ENCODE results near the gene MVK.

The MVK gene

DNA sequence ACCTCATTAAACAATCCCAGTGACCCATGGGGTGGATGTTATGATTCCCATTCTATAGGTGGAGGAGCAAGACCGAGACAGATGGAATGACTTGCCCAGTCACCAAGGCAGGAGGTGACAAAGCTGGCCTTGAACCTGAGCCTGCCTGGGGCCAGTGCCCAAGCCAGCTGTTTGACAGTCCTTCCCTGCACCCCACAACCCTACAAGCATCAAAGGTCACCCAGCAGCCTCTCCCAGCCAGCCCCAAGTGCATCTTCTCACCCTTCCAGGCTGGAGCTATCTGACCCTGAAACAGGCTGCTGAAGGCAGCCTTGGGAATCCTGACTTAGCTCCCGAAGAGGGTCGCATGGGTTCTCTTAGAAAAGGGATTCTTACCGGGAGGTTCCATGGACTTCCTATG, 20.6 kb upstream of the MVK start:
- no peak overlapping the region for H3K4me3 ChIP-seq (replicated peaks in 1 of 2; ENCODE audit: low read depth in 2 of 2, low read length in 2 of 2)
- DNase-seq (ENCODE audit: low read depth in 2 of 2) = no peak
- TF ChIP-seq, protein P1, sequence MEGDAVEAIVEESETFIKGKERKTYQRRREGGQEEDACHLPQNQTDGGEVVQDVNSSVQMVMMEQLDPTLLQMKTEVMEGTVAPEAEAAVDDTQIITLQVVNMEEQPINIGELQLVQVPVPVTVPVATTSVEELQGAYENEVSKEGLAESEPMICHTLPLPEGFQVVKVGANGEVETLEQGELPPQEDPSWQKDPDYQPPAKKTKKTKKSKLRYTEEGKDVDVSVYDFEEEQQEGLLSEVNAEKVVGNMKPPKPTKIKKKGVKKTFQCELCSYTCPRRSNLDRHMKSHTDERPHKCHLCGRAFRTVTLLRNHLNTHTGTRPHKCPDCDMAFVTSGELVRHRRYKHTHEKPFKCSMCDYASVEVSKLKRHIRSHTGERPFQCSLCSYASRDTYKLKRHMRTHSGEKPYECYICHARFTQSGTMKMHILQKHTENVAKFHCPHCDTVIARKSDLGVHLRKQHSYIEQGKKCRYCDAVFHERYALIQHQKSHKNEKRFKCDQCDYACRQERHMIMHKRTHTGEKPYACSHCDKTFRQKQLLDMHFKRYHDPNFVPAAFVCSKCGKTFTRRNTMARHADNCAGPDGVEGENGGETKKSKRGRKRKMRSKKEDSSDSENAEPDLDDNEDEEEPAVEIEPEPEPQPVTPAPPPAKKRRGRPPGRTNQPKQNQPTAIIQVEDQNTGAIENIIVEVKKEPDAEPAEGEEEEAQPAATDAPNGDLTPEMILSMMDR (IDR thresholded peaks at IDR 0.05; ENCODE audit: low read depth, low read length) = no peak

DNA sequence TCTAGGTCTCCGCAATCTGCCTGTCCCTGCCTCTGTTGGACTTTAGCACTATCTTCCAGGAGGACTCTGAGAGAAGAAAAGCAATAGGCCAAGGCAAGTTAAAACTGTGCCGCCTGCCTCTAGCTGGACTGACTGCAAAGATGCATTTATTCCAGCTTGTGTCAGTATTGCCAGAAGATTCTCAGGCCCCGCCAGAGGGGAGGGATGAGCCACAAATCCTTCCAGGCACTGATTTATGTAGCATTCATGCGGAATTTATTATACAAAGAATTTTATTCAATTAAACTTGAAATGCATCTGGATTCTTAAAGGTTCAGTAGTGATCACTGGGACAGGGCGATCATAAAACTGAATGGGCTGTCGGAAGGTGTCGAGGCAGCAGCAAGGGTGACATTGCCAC, 20.1 kb upstream of the MVK start:
- TF ChIP-seq, protein P1 (IDR thresholded peaks at IDR 0.05; ENCODE audit: low read depth, low read length) = no peak
- no peak overlapping the region for H3K4me3 ChIP-seq (replicated peaks in 1 of 2; ENCODE audit: low read depth in 2 of 2, low read length in 2 of 2)
- DNase-seq (ENCODE audit: low read depth in 2 of 2) = no peak

DNA sequence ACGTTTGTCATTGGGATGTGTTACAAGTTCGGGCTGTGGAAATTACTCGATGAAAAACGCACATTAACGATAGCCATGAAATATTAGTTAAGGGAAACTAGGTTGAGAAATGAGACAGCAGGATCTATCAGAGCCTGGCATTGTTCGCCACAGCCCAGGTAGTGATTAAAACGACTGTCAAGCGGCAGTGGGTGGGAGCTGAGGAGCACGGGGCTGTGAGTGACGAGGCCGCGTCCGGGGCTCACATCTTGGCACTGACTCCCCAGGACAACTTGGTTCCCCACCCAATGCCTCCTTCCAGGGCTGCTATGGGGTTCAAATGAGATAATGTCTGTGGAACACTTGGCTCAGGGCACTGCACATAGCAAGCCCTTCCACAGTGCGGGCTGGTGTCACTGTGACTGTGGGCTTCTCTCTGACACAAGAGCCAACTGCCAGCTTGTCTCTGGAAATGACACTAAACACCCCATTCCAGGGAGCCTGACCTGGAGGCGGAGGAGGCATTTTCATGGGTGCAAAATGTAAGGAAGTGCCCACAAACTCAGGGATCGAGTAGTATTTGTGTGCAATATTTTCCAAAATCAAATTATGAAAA, 19.6 kb upstream of the MVK start:
- TF ChIP-seq, protein P1 (IDR thresholded peaks at IDR 0.05; ENCODE audit: low read depth, low read length) = no peak
- H3K4me3 ChIP-seq (replicated peaks in 1 of 2; ENCODE audit: low read depth in 2 of 2, low read length in 2 of 2) = no peak overlapping the region
- DNase-seq (ENCODE audit: low read depth in 2 of 2) = no peak

DNA sequence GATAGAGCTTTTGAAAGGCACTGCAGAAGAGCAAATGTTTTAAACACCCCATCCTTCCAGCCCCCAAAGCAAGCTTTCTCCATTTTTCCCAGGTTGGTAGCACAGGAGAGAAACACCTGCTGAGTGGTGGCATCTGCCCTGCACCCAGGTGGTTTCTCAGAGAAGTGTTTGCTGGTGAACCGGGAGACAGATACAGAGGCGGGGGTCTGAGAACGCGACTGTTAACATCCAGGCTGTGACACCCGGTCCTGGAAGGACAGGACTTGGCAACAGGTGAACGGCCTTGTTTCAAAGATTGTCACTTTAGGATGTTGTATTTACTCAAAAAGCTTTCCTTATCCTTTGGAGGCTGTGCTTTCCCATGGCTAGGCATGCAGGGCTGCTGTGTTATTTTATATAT, 18.8 kb upstream of the MVK start:
- H3K4me3 ChIP-seq (replicated peaks in 1 of 2; ENCODE audit: low read depth in 2 of 2, low read length in 2 of 2) = no peak overlapping the region
- TF ChIP-seq, protein P1 (IDR thresholded peaks at IDR 0.05; ENCODE audit: low read depth, low read length) = no peak
- no peak for DNase-seq (ENCODE audit: low read depth in 2 of 2)

DNA sequence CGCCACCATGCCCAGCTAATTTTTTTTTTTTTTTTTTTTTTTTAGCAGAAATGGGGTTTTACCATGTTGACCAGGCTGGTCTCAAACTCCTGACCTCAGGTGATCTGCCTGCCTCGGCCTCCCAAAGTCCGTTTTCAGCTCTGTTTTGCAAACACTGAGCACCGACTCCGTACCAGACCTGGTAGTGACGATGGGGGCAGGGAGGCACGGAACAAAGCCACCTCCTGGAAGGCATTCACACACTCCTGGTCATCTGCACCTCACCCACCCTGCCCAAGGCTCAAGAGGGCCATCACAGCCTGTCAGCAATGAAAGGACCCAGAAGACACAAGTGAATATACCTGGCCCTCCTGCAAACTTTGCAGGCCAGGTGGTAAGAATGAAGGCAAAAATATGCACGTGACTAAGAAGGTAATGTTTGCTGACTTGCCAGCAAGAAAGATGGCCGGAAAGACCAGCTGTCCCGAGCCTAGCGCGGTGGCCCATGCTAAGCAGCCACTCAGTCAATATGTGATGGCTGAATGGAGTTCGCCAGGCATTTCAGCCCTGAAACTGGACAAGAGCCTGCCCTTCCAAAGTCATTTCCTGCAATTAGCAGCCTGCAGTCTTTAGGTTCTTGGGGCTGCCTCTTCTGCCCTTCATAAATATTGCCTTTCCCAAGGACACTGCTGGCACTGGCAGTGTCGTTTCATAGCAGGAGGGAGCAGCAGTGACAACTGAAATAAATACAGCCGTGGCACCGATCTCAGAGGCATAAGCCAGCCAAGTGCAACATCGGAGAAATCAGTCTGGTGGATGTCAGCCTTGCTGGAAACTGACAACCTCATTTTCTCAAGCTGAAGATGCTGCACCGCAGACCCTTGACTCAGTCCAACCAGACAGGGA, 17.9 kb upstream of the MVK start:
- H3K4me3 ChIP-seq (replicated peaks in 1 of 2; ENCODE audit: low read depth in 2 of 2, low read length in 2 of 2) = no peak overlapping the region
- no peak for DNase-seq (ENCODE audit: low read depth in 2 of 2)
- TF ChIP-seq, protein P1 (IDR thresholded peaks at IDR 0.05; ENCODE audit: low read depth, low read length) = no peak

DNA sequence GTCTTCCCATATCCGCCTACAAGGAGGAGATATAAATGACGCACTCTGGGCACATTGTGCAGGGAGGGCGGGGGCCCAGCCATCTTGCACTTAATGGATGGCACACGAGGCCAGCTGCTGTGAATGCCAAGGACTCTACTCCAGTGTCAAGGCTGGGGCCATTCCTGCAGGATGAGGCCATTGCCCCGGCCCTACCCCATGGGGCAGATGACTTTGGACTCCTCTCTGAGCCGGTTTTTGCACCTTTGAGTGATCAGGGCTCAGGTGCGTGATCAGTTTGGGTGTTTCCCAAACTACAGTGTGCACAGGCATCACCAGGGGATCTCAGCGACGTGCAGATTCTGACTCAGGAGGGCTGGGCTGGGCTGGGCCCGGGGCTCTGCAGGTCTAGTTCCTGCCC, 16.4 kb upstream of the MVK start:
- TF ChIP-seq, protein P1 (IDR thresholded peaks at IDR 0.05; ENCODE audit: low read depth, low read length) = no peak
- no peak for DNase-seq (ENCODE audit: low read depth in 2 of 2)
- H3K4me3 ChIP-seq (replicated peaks in 1 of 2; ENCODE audit: low read depth in 2 of 2, low read length in 2 of 2) = no peak overlapping the region

All from cardiac fibroblast (primary cell).